NB4 (cell line): Measurements from ENCODE around the gene MSH3.
A peak's percentile ranks its signal among the peaks of the same experiment; 100 is the strongest.
"Not testable (repeated sequence)": the region's sequence is repeated elsewhere in the genome, so short reads cannot be mapped to it uniquely, and the experiment has no call there.

Experiments
- DNase-seq: peaks from one replicate; pipeline ENCODE4 v3.0.0; 2010; ENCODE audit warnings: low read depth
- H3K4me3 ChIP-seq: one replicate; pipeline ENCODE4 v1.5.1; 2011; ENCODE audit warnings: mild to moderate bottlenecking, low read depth, low read length, moderate library complexity
- MAX ChIP-seq: IDR thresholded peaks from 2 replicates; pipeline ENCODE4 v1.6.1; 2011; ENCODE audit warnings: low read depth, low read length
- MYC ChIP-seq: IDR thresholded peaks from 2 replicates; pipeline ENCODE4 v1.6.1; 2011; ENCODE audit warnings: low read depth, low read length
- POLR2A ChIP-seq: IDR thresholded peaks from 2 replicates; pipeline ENCODE4 v1.6.1; 2011; ENCODE audit warnings: mild to moderate bottlenecking; ENCODE audit not compliant: insufficient read length; ENCODE audit errors: extremely low read depth
- TF ChIP-seq, protein P1 (sequence below): IDR thresholded peaks from one replicate; pipeline ENCODE4 v1.5.1; 2012; ENCODE audit warnings: low read depth, low read length

MSH3 gene

DNA sequence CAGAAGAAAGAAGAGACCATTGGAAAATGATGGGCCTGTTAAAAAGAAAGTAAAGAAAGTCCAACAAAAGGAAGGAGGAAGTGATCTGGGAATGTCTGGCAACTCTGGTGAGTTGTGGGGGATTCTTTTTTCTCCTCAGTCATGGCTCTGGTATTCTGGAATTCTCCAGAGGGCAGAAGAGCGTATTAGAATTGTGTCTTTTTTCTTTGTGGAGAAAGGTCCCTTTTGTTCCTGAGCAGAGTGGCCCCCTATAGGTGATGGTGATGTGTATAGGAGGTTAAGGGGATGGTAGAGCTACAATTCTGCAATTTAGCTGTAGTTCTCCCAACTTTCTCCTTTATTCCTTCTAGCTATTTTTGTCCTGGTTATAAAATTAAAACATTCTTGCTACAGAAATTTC is 2.0 kb downstream of the MSH3 start:
- peak overlapping the region; percentile 86 for H3K4me3 ChIP-seq
- DNase-seq: peak; percentile 12
- TF ChIP-seq MAX (no peak), MYC (no peak), POLR2A (no peak)
- TF ChIP-seq, protein P1, sequence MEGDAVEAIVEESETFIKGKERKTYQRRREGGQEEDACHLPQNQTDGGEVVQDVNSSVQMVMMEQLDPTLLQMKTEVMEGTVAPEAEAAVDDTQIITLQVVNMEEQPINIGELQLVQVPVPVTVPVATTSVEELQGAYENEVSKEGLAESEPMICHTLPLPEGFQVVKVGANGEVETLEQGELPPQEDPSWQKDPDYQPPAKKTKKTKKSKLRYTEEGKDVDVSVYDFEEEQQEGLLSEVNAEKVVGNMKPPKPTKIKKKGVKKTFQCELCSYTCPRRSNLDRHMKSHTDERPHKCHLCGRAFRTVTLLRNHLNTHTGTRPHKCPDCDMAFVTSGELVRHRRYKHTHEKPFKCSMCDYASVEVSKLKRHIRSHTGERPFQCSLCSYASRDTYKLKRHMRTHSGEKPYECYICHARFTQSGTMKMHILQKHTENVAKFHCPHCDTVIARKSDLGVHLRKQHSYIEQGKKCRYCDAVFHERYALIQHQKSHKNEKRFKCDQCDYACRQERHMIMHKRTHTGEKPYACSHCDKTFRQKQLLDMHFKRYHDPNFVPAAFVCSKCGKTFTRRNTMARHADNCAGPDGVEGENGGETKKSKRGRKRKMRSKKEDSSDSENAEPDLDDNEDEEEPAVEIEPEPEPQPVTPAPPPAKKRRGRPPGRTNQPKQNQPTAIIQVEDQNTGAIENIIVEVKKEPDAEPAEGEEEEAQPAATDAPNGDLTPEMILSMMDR: no peak

GRCh38 chr5:80659106-80659505 is 4.7 kb downstream of the MSH3 start:
- H3K4me3 ChIP-seq: no peak overlapping the region
- DNase-seq: no peak

DNA sequence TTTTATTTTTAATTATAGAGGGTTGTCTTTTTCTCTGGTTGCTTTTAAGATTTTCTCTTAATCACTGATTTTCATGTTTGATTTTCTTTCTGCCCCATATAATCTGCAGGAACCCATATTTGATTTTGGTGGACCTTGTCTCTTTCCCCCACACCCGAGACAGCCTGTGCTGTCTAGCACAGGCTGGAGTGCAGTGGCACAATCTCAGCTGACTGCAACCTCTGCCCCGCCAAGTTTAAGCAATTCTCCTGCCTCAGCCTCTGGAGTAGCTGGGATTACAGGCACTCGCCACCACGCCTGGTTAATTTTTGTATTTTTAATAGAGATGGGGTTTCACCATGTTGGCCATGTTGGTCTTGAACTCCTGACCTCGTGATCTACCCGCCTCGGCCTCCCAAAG is 6.2 kb downstream of the MSH3 start:
- H3K4me3 ChIP-seq, DNase-seq: not testable (repeated sequence)

More at GRCh38 chr5:80659106-80659505, 4.7 kb downstream of the MSH3 start:
- TF ChIP-seq, protein P1: no peak
- TF ChIP-seq MYC (no peak), MAX (no peak), POLR2A (no peak)

DNA sequence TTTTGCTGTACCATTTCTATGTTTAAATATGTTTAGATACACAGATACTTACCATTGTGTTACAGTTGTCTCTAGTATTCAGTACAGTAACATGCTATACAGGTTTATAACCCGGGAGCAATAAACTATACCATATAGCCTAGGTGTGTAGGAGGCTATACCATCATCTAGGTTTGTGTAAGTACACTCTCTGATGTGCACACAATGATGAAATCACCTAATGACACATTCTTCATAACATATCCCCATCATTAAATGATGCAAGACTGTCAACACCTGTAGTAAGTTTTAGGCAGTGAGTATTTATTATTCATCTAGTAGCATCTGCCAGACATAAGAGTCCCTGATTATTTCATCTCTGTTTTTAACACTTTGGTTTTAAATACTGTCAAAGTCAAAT is 7.7 kb downstream of the MSH3 start:
- H3K4me3 ChIP-seq: no peak overlapping the region
- TF ChIP-seq MAX (no peak), POLR2A (no peak), MYC (no peak)
- TF ChIP-seq, protein P1: no peak
- DNase-seq: no peak

DNA sequence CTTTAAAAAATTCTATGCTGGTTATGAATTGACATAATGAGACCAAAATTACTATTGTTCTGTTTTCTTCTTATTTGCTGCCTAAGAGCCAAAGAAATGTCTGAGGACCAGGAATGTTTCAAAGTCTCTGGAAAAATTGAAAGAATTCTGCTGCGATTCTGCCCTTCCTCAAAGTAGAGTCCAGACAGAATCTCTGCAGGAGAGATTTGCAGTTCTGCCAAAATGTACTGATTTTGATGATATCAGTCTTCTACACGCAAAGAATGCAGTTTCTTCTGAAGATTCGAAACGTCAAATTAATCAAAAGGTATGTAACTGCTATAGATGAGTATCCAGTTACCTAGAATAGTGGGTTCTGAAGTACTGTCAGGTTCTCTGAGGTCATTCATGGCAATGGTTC is 10.6 kb downstream of the MSH3 start:
- no peak overlapping the region for H3K4me3 ChIP-seq
- TF ChIP-seq MYC: no peak
- TF ChIP-seq MAX: no peak
- TF ChIP-seq, protein P1: no peak
- no peak for TF ChIP-seq POLR2A

DNA sequence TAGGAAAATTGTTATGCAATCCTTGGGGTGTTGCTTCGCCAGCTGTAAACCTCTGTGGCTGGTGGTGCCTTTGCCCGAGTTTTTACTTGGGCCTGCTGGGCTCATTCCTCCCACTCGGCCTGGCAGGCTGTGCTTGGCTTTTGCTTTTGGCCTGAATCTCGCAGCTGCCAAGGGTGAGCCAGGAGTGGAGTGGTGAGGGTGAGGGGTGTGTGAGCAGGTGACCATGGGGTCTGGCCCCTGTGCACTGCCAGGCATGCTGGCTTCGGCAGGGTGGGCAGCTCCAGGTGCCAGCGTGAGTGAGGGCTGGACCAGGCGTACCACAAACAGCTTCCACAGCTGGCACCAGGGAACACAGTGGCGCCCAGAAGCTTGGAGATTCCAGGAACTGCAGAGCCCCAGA is 12.9 kb downstream of the MSH3 start:
- DNase-seq: no peak
- no peak overlapping the region for H3K4me3 ChIP-seq
- TF ChIP-seq, protein P1: no peak
- no peak for TF ChIP-seq MAX
- TF ChIP-seq POLR2A: no peak
- TF ChIP-seq MYC: no peak

More for the DNA sequence above, 10.6 kb downstream of the MSH3 start:
- DNase-seq: no peak
